GM18517 (cell line): ENCODE measurements around the gene CPAMD8.
"Not testable (repeated sequence)": the region's sequence is repeated elsewhere in the genome, so short reads cannot be mapped to it uniquely, and the experiment has no call there.

ENCODE experiments used
- ATAC-seq: cut with Tn5 transposase; IDR thresholded peaks from one replicate; pipeline ENCODE4 v1.9.1; 2021; ENCODE audit warnings: mild to moderate bottlenecking, moderate library complexity; ENCODE audit not compliant: unreplicated experiment

The CPAMD8 gene

GRCh38 chr19:16877581-16877980 is 149.0 kb downstream of the CPAMD8 start:
- no peak for ATAC-seq

- no peak for ATAC-seq
Observed at GRCh38 chr19:16876904-16877361, 149.7 kb downstream of the CPAMD8 start.

- ATAC-seq: no peak
Observed at GRCh38 chr19:16875584-16876555, 150.7 kb downstream of the CPAMD8 start.

- not testable (repeated sequence) for ATAC-seq
Observed at GRCh38 chr19:16874978-16875299, 151.7 kb downstream of the CPAMD8 start.

GRCh38 chr19:16874250-16874977 is 152.2 kb downstream of the CPAMD8 start:
- ATAC-seq: no peak

GRCh38 chr19:16873594-16873993 is 153.0 kb downstream of the CPAMD8 start:
- ATAC-seq: no peak

- no peak for ATAC-seq
Observed at GRCh38 chr19:16872728-16873127, 153.9 kb downstream of the CPAMD8 start.

GRCh38 chr19:16871871-16872270 is 154.7 kb downstream of the CPAMD8 start:
- no peak for ATAC-seq

- ATAC-seq: no peak
Observed at GRCh38 chr19:16869331-16869972, 157.2 kb downstream of the CPAMD8 start.

- ATAC-seq: no peak
Observed at GRCh38 chr19:16868423-16869130, 158.0 kb downstream of the CPAMD8 start.

- ATAC-seq: no peak
Observed at GRCh38 chr19:16867211-16867610, 159.4 kb downstream of the CPAMD8 start.

GRCh38 chr19:16862826-16863415 is 163.7 kb downstream of the CPAMD8 start:
- no peak for ATAC-seq

- ATAC-seq: no peak
Observed at GRCh38 chr19:16861834-16862233, 164.8 kb downstream of the CPAMD8 start.

- no peak for ATAC-seq
Observed at GRCh38 chr19:16861011-16861410, 165.6 kb downstream of the CPAMD8 start.

GRCh38 chr19:16860118-16860517 is 166.5 kb downstream of the CPAMD8 start:
- ATAC-seq: no peak

- no peak for ATAC-seq
Observed at GRCh38 chr19:16859626-16860025, 167.0 kb downstream of the CPAMD8 start.

GRCh38 chr19:16856091-16856490 is 170.5 kb downstream of the CPAMD8 start:
- no peak for ATAC-seq

- ATAC-seq: no peak
Observed at GRCh38 chr19:16853066-16853465, 173.5 kb downstream of the CPAMD8 start.

- ATAC-seq: no peak
Observed at GRCh38 chr19:16851031-16851712, 175.4 kb downstream of the CPAMD8 start.

- no peak for ATAC-seq
Observed at GRCh38 chr19:16850133-16850532, 176.5 kb downstream of the CPAMD8 start.
